GM18526 (cell line): ENCODE measurements around the gene KRTAP1-5.
"Not testable (repeated sequence)": the region's sequence is repeated elsewhere in the genome, so short reads cannot be mapped to it uniquely, and the experiment has no call there.

Experiments
- POLR2A ChIP-seq: IDR thresholded peaks from 3 replicates; pipeline ENCODE4 v1.6.1; 2011; ENCODE audit not compliant: insufficient read length; ENCODE audit errors: extremely low read depth

The KRTAP1-5 gene

DNA sequence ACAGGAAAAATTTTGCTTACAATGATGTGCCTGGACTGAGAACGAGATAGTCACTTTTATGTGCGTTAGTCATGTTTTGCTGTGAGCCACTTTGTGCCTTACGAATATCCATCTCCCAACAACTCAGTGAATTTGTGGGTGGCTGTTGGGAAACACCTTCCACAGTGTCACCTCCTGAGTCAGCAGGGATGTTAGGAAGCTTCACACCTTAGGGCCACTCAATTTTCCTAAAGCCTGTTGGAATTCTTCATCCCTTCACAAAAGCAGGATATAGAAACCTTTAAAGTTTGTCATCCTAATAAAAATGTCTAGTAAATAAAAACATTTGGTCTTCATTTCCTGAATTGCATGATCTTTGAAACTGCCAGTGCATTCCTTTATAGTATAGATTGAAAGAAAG is 13.8 kb downstream of the KRTAP1-5 start:
- TF ChIP-seq POLR2A = no peak

DNA sequence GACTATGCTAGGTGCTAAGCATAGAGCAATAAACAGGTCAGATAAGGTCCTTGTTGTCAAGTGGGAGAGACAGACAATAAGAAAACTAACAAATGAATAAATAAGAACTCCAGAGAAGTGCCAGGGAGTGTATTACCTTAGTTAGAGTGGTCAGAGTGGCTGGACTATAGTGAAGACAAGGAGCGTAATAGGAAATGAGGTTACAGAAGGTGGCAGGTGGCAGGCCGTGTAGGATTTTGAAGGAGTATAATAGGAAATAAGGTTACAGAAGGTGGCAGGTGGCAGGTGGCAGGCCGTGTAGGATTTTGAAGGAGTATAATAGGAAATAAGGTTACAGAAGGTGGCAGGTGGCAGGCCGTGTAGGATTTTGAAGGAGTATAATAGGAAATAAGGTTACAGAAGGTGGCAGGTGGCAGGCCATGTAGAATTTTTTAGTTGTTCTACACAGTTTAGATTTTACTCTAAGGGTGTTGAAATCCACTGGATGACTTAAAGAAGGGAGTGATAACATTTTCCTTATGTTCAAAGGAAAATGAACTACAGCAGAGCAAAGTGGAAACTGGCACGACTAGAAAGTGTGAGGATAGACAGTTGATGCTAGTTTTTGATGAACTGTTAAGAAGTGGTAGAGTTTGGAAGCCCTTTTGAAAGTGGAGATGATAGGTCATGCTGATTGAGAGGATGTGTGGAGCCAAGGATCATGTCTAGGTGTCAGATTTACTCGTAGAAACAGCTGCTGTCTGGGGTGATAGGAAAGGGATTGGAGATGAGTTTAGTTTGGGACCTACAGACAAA is 14.5 kb downstream of the KRTAP1-5 start:
- TF ChIP-seq POLR2A = no peak

DNA sequence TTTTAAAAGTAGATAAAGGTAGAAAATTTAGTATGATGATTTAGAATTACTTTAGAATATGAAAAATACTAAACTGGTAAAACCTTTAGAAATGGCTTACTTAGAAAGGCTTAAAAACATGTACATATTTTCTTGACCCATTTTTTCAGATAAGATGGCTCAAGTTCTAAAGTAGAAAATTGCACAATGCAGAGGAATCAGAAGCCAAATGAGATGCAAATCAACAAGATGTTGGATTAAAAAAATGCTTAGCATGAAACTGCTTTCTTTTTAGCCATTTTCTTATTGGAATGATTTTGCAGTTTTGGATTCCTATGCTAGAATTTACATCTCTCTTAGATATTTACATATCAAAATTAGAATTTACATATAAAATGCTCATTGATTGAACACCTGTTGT is 16.6 kb downstream of the KRTAP1-5 start:
- no peak for TF ChIP-seq POLR2A

DNA sequence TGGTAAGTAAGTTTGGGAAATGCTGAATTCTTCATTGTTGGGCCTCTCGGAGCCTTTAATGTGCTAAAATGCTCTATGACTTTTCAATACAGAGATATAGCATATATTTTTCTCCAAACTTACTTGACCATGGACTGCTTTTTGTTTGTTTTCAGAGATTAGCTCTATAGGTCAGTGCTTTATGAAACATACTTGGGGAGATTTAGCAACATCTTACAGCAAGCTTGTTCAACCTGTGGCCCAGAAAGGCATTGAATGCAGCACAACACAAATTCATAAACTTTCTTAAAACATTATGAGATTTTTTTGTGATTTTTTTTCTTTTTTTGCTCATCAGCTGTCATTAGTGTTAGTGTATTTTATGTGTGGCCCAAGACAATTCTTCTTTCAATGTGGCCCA is 17.1 kb downstream of the KRTAP1-5 start:
- no peak for TF ChIP-seq POLR2A

DNA sequence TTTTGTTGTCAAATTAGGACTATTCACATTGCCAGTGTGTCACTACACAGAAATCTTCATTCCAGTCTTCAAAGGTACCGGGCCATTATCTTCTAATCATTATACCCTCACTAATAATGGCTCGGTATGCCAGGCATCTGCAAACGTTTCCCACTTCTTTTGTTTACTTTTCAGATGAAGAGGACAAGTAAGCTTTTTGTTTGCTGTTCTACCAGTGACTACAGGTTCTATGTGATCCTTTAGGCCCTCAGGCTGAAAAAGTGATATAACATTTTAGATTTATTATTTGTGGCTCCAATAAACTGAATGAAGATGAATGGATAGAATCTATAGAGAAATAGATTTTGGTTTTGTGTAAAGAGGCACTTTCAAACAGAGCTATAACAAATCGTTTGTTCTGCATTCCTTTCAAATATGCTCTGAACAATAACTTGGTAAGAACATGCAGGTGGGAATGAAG is 17.7 kb downstream of the KRTAP1-5 start:
- TF ChIP-seq POLR2A = no peak

DNA sequence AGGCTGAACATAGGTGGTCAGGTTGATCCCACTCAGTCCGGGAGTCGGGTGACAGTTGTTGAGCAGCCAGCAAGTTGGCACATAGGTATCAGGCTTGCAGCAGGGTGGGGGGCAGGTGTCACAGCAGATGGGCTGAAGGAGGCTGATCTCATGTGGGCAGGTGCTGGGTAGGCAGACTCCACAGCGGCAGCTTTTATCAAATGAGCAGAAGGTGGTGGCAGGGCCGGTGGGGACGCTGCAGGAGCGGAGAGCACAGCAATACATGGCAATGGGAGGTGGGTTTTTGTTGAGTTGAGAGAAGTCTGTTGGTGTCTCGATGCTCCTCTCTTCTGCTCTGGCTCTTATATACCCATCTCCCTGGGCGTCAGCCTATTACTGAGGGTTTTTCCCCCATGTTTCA is 18.2 kb downstream of the KRTAP1-5 start, which contains the start of gene KRTAP3-1:
Gene KRTAP3-1, minus strand, starts transcription at position 318 of the 400 bp plus-strand sequence. Its CDS starts 54 bp downstream, at position 264.
- TF ChIP-seq POLR2A = no peak

DNA sequence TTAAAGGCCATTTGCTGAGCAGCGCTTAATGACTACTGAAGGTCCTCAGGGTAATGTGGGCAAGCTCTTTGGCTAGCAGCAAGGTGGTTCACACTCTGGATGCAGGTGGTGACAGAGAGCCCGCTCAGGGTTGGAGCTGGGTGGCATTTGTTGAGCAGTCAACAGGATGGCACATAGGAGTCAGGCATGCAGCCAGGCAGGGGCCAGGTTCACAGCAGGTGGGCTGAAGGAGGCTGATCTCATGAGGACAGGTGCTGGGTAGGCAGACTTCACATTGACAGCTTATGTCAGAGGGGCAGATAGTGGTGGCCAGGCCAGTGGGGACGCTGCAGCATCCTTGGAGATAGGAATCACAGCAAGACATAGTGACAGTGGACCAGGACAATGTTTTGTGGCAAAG is 22.6 kb downstream of the KRTAP1-5 start:
- TF ChIP-seq POLR2A = no peak

DNA sequence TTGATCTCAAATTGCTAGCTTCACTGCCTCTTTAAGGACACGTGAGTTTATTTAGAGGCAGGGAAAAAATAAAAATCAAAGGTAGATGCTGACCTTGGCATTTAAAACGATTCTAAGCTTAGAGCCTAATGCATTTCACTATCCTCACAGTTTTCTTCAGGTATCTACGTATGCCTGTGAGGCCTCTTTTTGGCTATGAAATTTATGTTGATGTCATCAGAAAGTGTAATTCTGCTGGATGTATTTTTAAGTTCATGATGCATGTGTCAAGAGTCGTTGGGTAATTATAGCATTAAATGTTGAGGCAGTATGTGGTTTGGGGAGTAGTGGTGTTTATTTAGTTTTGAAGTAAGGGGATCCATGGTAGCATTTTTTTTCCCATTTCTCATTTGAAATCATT is 23.1 kb downstream of the KRTAP1-5 start:
- TF ChIP-seq POLR2A = no peak

DNA sequence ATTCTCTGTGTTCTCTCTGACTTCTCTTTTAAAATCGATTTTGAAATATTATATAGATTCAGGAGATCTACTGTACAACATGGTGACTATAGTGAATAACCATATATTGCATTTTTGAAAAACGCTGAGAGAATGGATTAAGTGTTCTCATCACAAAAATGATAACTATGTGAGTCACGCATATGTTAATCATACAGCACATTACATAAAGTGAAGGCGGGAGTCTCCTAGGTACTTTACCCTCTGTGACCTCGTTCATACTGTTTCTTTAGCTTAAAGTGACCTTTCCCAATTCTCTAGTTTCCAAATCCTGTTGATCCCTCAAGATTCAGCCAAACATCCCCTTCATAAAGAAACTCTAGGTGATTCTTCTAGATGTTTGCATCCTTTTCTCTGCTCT is 24.2 kb downstream of the KRTAP1-5 start:
- no peak for TF ChIP-seq POLR2A

DNA sequence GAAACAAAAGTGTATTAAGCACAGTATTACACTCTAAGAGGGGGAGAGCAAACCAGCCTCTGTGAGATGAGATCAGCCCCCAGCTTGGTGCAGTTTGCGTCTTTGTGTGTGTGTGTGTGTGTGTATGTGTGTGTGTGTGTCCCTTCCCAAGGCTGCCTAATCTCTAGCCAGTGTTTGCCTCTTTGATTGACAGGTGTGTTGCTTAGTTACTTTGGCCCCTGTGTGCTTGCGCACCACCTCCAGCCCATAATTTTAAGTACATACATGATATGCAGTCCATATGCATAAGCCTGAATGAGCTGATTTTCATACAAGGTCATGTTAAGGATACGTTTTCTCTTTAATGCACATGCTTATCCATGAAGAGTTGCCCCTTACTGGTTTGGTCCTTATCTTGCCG is 25.2 kb downstream of the KRTAP1-5 start:
- TF ChIP-seq POLR2A = no peak

DNA sequence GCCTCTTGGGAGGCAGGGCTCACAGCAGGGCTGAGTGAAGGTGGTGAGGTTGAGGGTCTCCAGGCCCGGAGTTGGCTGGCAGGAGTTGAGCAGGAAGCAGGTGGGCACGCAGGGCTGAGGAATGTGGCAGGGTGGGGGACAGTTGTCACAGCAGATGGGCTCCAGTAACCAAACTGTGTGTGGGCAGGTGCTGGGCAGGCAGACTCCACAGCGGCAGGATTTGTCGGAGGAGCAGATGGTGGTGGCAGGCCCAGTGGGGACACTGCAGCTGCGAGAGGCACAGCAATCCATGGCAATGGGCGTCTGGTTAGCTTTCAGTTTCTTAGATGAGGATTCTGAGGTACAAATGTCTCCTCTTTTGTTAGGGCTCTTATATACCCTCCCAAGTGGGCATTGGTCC is 27.4 kb downstream of the KRTAP1-5 start, which contains the start of gene KRTAP3-2:
Gene KRTAP3-2, minus strand, starts transcription at position 344 of the 400 bp plus-strand sequence. Its CDS starts 53 bp downstream, at position 291.
- not testable (repeated sequence) for TF ChIP-seq POLR2A

DNA sequence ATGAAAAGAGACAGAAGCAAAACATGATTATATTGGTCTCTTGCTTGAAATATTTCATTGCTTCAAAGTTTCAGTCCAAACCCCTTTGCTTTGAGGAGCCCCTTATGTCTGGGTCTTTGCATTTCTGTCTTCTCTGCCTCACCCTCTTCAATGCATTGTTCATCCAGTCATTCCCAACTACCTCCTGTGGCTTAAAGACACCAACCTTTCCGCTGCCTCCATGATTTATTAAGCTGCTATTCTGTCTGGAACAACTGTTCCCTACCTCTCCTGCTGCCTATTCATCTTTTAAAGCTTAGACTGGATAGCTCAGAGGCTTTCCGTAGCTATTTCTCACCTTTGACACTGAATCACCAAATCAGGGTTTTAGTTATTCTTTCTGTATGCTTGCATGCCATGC is 29.6 kb downstream of the KRTAP1-5 start:
- TF ChIP-seq POLR2A = no peak

DNA sequence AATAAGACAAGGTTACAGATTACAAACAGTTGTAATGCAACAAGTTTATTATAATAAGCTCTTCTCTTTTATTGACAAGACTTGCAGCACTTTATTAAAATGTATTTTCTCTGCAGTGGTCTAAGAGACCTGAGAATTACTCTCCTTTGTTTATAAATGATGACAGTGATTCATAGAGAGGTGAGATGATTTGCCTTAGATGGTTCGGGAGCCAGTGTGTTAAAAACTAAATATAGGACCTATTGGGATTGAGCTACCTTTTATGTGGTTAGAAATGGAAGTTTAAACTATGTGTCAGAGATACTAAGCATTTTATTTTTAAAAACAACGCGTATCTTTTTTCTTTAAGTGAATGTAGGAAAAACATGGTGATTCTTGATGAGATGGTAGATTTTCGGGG is 30.2 kb downstream of the KRTAP1-5 start:
- TF ChIP-seq POLR2A = no peak

DNA sequence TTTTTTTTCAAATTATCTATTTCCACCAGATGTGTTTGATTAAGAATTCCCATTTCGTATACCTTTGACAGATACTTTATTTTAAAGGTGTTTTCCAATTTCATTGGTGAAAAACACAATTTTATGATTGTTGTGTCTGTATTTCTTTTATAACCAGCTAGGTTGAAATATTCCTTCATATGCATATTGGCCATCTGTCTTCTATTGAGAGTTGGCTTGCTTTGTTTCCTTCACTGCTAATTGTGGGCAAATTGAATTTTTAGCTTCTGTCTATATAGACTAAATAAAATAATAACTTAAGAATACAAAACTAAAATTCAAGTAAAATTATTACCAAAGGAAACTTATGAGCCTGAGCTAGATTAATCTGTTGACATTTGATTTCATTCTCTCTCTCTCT is 31.9 kb downstream of the KRTAP1-5 start:
- no peak for TF ChIP-seq POLR2A

DNA sequence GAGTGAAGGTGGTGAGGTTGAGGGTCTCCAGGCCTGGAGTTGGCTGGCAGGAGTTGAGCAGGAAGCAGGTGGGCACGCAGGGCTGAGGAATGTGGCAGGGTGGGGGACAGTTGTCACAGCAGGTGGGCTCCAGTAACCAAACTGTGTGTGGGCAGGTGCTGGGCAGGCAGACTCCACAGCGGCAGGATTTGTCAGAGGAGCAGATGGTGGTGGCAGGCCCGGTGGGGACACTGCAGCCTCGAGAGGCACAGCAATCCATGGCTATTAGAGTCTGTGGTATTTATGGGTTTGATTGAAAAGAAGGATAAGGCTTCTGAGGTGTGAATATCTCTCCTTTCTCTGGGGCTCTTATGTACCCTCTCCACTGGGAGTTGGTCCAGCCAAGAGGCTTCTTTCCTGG is 33.2 kb downstream of the KRTAP1-5 start, which contains the start of gene KRTAP3-3:
Gene KRTAP3-3, minus strand, starts transcription at position 326 of the 400 bp plus-strand sequence. Its CDS starts 67 bp downstream, at position 259.
- TF ChIP-seq POLR2A = no peak

DNA sequence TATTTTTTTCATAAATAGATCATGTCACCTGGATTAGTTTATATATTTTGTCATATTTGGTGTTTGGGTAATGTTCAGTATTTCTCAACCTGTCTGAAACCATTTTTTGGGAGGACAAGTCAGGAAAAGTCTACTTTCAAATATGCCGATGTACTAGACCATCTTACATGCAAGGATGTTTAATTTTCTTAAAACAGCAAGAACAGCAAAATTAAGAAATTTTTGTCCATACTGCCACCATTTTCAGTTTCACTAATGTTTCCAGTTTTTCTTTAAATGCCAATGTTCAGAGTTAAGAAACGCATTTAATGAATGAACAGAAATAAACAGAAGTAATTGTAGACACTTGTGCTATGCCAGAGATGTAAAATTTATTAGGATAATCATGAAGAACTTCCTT is 33.9 kb downstream of the KRTAP1-5 start:
- TF ChIP-seq POLR2A = no peak

DNA sequence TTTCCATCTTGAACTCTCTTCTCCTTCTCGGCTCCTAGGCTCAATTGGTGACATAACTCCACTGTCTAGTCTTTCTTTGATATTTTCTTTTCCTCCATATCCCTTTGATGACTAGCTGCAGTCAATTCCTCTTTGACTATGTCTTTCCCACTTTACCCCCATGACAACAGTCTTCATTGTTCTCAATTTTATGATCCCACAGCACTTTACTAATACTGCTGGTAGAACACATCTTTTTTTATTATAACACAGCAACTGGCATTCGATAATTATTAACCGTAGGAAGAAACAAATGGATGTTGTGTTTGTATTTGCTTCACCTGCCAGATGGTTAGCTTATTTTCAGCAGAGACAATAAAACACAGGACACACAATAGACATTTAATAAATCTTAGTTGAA is 34.3 kb downstream of the KRTAP1-5 start:
- no peak for TF ChIP-seq POLR2A
